NCI-H1092 treated with DMSO at 0.1 percent for 48 hours (cell line): ENCODE results near the gene CSTPP1.

Experiments used
- DNase-seq: peaks from one replicate; lab custom pipeline; 2025; lab: John Stamatoyannopoulos, UW

Gene CSTPP1, protein sequence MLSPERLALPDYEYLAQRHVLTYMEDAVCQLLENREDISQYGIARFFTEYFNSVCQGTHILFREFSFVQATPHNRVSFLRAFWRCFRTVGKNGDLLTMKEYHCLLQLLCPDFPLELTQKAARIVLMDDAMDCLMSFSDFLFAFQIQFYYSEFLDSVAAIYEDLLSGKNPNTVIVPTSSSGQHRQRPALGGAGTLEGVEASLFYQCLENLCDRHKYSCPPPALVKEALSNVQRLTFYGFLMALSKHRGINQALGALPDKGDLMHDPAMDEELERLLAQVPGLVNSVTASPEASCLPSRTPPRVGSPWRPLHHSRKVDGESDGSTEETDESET

DNA sequence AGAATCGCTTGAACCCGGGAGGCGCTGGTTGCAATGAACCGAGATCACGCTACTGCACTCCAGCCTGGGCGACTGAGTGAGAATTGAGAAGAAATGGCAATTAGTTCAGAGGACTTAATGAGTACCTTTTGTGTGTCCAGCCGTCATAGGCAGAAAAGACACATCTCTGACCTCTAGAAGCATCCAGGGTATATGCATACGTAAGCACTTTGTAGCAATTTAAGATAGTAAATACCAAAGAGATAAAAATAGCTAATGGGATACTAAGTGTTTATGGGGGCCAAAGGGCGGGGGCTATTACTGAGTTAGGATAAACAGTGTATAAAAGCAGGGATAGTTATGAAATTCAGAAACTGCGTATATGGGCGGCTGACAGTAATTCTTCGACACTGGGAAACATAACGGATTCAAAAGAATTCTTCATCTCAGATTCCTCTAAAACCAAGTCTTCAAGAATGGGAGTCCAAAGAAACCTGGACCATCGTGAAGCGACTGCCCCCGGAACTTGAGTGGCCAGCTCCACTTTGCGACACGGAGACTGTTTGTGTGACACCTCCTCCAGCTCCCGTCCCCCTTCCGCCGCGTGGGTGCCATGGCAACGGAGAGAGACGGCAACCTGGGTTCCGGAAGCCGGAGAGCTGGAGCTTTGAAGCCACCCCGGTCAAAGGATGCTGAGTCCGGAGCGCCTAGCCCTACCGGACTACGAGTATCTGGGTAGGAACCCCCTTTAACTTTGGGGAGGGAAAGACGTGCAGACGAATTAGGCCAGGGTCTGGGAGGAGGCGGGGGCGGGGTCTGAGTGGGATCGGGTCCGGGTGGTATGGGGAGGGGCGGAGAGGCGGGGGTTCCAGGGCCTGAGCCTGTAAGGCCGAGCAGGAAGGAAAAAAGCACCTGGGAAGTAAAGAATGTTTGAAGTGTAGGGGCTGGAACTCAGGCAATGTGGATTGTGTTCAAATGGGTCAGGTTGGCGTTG is at the start of gene CSTPP1:
CSTPP1 (plus strand) TSS at position 624 of the 973 bp plus-strand sequence; CDS start at position 669, 45 bp downstream.
- DNase-seq, result peak; percentile 94

DNA sequence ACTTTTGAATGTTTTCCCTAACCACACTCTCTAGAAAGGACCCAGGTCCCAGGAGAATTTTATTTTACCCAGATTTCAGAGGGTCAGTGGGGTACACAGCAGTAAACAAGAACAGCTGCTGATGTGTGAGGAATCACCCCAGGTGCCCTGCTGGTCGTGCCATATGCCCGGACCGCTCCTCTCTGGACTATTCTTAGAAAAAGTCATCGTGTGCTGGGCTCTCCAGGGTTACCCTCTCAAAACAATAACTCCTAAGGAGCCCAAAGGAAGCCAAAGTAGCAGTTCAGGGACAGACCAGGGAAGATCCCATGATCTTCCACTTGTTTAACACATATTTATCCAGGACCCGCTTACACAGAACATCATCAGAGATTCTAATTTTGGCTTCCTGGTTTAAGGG is 47.9 kb upstream of the CSTPP1 start:
- no peak for DNase-seq

DNA sequence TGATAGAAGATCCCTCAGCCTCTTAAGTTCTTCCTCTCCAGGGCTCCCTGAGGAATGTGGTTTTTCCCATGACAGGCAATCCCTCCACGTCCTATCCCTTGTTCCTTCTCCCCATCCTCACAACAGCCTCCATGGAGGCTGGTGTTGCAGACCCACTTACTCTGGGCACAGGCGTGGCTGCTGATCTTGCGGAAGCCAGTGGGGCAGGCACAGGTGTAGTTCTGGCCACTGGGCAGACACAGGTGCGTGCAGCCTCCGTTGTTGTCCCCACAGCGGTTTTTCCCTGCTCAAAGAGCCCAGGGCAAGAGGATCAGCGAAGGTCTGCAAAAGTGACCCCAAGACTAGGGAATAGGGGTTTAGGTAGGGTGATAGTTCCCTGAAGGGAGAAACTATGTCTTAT is 47.3 kb upstream of the CSTPP1 start:
- DNase-seq, result no peak

DNA sequence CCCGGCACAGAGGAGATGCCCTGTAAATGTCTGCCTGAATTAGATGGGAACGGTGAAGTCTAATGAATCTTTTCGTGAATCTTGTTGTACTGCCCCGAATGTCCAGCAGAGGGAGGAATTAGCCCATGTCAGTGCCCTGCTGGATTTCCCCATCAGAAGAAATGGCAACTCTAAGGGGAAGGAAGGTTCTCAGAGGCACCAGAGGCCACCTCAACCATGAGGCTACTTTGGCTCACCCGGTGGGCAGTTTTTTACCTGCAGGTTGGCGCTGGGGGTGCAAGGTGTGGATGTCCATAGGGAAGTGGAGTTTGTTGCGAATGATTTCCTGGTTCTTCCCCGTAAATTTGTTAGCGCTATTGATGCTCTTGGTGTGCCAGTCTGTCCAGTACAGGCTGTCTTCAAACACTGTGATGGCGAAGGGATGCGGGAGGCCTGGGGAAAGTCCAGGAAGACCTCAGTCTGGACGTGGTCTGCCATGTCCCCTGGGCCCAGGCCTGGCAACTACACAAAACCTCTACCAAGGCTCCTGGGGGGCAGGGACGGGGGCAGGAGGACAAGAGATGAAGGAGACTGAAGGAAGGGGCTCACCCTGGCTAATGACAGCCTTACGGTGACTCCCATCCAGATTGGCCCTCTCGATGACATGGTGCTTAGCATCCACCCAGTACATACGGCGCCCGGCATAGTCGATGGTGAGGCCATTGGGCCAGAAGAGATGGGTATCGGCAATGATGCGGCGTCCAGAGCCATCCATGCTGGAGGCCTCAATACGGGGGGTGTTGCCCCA is 46.7 kb upstream of the CSTPP1 start:
- DNase-seq, result peak; percentile 86

DNA sequence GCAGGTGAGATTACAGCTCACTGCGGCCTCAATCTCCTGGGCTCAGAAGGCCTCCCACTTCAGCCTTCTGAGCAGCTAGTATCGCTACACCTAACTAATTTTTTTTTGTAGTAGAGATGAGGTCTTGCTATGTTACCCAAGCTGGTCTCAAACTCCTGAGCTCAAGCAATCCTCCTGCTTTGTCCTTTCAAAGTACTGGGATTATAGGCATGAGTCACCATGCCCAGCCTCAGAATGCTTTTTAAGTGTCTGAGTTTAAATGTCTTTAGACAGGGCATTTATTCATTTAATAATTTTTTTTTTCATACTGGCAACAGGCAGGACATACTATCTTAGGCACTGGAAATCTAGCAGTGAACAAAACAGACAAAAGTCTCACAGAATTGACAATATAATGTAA is 45.9 kb upstream of the CSTPP1 start:
- no peak for DNase-seq

DNA sequence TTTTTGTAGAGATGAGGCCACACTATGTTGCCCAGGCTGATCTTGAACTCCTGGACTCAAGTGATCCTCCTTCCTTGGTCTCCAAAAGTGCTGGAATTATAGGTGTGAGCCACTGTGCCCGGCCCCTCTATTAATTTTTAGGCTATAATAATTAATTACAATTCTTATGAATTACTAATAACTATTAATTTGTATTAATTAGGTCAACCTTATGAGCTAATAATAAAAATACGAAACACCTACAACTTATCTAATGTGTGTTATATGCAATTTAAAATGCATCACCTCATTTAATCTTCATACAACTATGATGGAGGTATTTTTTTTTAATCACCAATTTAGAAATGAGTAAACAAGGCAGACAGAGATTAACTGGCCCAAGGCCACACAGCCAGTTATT is 44.5 kb upstream of the CSTPP1 start:
- no peak for DNase-seq

DNA sequence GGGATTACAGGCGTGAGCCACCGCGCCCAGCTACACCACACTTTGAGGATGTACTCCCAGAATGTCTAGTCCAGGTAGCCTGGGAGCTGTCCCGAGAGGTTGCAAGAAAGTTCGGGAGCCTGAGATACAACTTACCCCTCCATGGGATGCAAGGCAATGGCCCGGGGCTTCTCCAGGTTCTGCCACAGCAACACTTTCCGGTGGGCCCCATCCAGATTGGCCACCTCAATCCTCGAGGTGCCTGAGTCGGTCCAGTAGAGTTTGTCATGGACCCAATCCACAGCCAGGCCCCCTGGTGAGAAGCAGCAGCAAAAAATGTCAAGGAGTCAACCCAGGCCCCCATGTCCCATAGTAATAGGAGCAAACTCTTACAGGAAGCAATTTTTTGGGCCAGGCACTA is 43.7 kb upstream of the CSTPP1 start:
- no peak for DNase-seq

DNA sequence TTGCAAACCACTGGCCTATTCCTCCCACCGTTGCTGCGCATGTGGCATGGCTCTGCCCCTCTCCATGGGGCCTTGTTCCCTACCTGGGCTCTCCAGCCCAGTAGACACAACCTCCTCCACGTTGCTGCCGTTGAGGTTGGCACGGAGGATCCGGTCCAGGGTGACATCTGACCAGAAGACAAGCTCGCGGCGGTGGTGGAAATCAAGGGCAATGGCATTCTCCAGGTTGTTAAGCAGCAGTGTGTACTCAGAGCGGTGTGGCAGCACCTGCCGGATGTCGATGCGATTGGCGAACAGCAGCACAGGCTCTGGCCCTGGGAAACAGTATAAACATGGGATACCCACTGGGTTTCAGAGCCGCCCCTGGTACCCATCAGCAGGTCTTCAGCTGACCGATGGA is 42.1 kb upstream of the CSTPP1 start:
- peak; percentile 86 for DNase-seq

DNA sequence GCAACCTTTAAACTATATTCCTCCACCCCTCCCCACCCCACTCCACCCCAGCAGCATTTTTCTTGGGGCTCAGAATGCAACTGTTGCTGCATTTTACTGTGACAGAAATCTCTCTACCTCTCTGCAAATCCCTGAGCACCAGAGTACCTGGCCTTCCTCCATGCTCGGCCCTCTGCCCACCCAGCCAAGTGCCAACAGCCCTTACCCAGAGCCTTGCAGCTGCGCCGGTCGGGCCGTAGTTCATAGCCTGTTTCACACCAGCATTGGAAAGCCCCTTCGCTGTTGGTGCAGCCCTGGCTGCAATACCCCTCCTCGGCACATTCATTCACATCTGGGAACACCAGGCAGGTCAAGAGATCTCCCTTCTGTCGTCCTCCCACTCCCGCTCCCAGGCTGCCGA is 41.6 kb upstream of the CSTPP1 start:
- DNase-seq, result peak; percentile 59

DNA sequence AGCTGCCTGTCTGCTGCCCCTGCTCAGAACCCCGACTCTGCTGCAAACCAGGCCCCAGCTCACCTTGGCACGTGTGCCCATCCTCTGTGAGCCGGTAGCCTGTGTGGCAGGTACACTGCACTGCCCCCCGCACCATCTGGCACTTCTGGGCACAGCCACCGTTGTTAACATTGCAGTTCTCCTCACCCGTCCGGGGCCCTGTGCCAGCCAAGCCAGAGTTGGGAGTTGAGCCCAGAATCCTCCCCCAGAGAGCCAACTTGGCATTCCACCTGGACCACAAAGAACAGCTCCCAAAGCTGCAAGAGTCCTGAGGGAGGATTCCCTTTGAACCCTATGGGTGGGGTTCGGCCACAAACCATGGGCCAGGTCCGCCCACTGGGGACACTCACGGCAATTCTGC is 40.7 kb upstream of the CSTPP1 start:
- peak; percentile 80 for DNase-seq

DNA sequence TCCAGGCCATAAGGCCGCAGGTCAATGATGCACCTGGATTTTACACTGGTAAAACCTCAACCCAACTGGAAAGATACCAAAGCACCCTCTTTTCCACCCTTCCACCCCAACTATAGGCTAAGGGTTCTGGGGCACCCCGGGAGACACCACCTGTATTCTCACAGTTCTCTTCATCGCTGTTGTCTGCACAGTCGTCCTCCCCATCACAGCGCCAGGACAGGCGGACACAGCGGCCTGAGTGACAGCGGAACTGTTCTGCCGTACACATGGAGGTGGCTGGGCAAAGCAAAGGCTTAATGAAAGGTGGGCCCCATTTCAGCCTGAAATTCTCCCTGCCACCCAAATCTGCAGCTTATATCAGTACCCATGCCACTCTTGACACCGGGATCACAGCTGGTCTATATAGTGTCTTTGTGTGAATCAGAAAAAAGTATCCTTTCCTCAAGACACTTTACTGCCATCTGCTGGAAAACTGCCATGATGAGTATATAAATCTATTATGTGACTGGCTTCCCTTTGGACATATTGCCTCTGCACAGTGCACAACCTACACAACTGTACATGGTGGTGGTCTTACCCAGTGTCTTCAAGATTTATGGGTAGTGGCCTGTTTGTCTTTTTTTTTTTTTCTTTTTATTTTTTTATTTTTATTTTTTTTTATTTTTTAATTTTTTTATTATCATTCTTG is 39.7 kb upstream of the CSTPP1 start:
- DNase-seq, result peak; percentile 55

DNA sequence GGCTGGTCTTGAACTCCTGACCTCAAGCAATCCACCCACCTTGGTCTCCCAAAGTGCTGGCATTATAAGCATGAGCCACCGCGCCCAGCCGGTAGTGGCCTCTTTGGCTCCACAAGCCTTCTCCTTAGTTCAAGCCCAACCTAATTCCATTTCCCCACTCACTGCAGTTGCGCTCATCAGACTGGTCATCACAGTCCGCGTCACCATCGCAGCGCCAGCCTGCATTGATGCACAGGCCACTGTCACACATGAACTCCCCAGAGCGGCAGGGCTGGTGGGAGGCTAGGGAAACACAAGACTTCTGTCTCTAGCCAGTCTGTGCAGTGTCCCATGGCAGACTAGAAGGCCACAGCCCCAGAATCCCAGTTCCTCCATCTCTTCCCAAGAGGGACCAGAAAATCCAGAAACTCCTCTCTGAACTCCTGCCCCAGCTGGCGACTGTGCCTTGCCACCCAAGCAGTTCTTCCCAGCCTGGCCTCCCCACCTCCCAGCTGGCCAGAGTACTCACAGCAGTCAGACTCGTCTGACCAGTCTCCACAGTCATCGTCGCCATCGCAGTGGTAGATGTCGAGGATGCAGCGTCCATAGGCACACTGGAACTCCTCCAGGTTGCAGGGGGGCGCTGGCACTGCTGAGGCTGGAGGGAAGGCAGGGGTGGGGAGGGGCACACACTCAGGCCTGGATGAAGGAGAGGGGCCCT is 38.0 kb upstream of the CSTPP1 start:
- no peak for DNase-seq

DNA sequence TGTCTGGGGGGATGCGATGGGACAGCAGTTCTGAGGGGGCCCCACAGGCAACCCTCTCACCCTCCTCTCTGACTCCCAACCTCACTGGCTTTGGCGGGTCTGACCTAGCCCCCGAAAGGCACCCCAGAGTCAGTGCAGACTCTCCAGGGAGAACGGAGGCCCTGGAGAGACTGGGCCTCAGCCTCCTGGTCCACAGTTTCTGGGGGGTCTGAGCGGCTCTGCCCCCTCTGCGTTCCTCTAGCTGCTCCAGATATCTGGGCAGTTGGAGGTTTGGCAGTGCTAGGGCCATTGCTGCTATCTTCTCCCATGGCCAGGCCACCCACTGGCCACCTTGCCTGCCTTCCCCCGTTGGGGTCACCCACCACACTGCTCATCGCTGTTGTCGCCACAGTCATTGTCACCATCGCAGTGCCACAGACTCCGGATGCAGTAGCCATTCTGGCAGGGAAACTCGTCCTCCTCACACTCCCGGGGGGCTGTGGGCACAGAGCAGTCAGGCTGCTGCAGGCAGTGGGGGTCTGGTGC is 37.0 kb upstream of the CSTPP1 start:
- DNase-seq, result no peak

DNA sequence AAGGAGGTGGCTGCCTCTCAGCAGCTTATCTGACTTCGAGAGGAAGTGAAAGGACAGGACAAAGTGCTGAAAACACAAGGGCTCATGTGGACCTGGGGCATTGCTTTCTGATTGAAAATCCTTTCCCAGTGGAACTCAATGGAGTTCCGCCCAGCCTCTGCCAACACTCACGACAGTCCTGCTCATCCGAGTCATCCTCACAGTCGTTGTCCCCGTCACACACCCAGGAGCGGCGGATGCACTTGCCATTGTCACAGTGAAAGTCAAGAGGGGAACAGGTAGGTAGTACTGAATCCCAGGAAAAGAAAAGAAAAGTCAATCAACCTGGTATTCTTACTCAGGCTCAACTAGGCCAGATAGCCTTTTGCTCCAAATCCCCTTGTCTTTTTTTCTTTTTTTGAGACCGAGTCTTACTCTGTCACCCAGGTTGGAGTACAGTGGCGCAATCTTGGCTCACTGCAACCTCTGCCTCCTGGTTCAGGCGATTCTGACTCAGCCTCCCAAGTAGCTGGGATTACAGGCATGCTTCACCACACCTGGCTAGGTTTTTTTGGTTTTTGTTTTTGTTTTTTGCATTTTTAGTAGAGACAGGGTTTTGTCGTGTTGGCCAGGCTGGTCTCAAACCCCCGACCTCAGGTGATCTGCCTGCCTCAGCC is 36.3 kb upstream of the CSTPP1 start:
- no peak for DNase-seq

DNA sequence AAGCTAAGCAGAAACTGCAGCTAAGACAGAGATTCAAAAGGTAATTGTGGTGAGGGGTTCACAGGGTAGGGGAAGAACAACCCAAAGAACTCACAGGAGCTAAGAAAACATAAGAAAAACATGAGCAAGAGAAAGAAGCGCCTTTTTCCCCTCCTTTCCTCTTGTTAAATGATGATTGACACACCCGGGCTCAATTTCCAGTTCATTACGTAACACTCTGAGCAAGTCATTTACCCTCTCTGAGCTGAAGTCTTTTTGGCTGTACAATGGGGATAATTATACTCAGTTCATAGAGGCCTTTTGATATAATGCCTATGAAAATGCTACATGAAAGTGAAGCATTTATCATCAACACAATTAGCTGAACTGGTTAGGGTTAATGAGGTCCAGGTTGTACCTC is 35.4 kb upstream of the CSTPP1 start:
- no peak for DNase-seq

DNA sequence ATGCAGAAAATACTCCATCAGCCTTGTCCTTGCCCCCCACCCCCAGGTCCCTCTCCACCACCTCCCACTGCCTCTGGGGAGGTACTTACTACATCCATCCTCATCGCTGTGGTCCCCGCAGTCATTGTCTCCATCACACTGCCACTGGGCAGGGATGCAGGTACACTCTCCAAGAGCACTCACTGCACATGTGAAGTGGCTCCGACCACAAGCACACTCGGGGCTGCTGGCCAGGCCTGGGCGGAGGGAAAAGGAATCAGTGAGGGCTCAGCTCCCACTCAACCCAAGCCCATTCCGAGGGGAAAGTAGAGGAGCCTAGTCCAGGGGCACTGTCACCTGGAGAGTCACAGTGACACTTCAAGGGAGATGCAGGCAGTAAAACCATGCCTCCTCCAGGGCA is 33.9 kb upstream of the CSTPP1 start:
- peak; percentile 19 for DNase-seq

DNA sequence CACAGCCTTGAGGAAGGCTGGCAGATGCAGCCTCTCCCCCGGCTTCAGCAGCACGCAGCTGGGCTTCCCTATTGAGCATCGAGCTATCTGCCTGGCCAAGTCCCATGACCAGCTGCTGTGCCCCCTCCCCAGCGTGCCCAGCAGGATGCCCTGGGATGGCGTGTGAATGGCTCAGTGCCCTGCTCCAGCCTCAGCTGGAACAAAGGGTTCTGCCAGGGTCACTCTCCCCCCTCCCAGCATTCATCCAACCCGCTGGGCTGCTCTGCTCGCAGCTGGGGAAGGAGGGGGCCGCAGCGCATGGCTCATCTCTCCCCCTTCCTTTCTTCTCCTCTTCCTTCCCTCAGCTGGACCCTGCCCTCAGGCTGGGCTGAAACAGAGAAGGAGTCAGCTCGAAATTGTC is 32.7 kb upstream of the CSTPP1 start:
- DNase-seq, result peak; percentile 82

DNA sequence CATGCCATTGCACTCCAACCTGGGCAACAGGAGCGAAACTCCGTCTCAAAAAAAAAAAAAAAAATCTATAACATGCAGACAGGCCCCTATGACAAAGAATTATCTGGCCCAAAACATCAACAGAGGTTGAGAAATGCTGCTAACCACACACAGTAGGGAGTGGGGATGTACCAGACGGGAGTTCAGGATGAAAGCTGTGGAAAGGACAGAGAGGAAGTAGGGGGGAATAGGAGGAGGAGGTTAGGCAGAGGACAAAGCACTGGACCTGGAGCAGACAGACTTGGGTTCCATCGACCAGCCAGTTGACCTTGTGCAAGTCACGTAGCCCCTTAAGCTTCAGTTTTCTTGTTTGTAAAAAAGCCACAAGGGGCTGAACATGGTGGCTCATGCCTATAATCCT is 30.8 kb upstream of the CSTPP1 start:
- DNase-seq, result no peak

DNA sequence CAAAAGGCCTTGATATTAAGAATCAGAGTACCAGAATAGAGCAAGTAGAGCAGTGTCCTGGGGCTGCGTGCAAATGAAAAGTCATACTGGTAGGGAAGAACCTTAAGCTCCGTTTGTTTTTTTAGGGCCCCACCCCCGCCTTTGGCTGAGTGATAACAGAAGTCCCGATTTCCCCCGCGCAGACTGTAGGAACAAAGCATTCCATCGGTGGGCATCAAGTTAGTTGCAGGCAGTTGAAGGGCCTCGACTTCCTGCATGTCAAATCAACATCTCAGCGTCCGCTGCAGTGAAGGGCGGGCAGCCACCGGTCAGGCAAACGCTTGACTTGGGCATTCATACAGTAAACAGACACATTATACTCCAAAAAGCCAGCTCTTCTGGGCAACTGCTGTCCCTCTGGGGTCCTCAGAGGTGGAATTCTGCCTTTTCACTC is 29.9 kb upstream of the CSTPP1 start:
- DNase-seq, result no peak

DNA sequence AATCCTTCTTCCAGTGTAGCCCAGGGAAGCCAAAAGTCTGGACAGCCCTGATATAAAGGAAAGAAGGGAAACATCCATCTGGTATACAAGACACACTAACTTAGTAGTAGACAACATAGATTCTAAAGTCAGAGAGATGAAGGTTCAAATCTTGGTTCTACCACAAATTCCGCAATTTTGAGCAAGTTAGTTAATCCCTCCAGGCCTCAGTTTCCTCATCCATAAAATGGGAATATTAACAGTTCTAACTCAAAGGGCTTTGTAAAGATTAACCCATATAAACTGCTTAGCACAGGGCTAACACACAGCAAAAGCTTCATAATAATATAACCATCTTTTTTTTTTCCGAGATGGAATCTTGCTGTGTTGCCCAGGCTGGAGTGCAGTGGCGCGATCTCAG is 29.0 kb upstream of the CSTPP1 start:
- DNase-seq, result no peak
